Mucosa of descending colon (tissue), 3 donors: ENCODE data around the gene ISY1. TPM values are rescaled to one million over a fixed set of nuclear protein-coding genes. Genes with fewer than 3 reads are reported as not detected.

Experiments used
- ATAC-seq: fragments of 200-7000 bp; cut with Tn5 transposase; one replicate; pipeline ENCODE4 v1.9.1; 2020; ENCODE audit warnings: mild to moderate bottlenecking, moderate library complexity
- DNase-seq, 3 donors: peaks; one replicate each; pipeline ENCODE4 v3.0.0-alpha.2; 2020
- H3K36me3 ChIP-seq: fragments of 200-600 bp; one replicate; pipeline ENCODE4 v1.8.0; 2021; ENCODE audit warnings: low read depth, mild to moderate bottlenecking
- H3K4me1 ChIP-seq: fragments of 200-600 bp; one replicate; pipeline ENCODE4 v1.8.0; 2021; ENCODE audit warnings: low read depth, mild to moderate bottlenecking
- H3K4me3 ChIP-seq: fragments of 200-600 bp; one replicate; pipeline ENCODE4 v1.8.0; 2021; ENCODE audit warnings: mild to moderate bottlenecking
- H3K9me3 ChIP-seq: fragments of 200-600 bp; one replicate; pipeline ENCODE4 v1.8.0; 2021; ENCODE audit warnings: mild to moderate bottlenecking
- intact Hi-C, 2 donors: fragments of 100-400 bp; cut with DNase I in 1 of 2; cut with micrococcal nuclease in 1 of 2; formaldehyde crosslinking; loops; one replicate each; pipeline versions ENCODE4 v1.11.0 to v1.11.1; 2022; cut with DNase I, micrococcal nuclease
- total RNA-seq, 3 donors: library from RNA; stranded (reverse); fragmentation: NEBNext Ultra II Directional in 2 of 3; extraction: Animal tissue kit (Norgen Biotek cat#: 25700) in 2 of 3; gene quantifications; one replicate each; pipeline versions ENCODE4 v1.2.1 to v1.2.4, GENCODE V29; 2021 to 2023
- TF ChIP-seq, protein P1 (sequence below): fragments of 200-600 bp; IDR thresholded peaks from one replicate; pipeline ENCODE4 v1.8.0; 2022; ENCODE audit warnings: antibody characterized with exemption, mild to moderate bottlenecking
- donor health status: DM: no; HTN: no; CAD: no; lungs with moderate emphysema.
- donor health status: DM: no; HTN: no; CAD: no.
- donor health status: DM: no; HTN: yes; CAD: no.

The ISY1 gene
- total RNA-seq, 3 donors from 2014 or later, result 24.2 to 37.5 (median 28.9) TPM

GRCh38 chr3:129123314-129124060 lies 37.4 kb downstream of the ISY1 start:
- peak in 2 of 3 donors; percentile 31 to 50 for DNase-seq

DNA sequence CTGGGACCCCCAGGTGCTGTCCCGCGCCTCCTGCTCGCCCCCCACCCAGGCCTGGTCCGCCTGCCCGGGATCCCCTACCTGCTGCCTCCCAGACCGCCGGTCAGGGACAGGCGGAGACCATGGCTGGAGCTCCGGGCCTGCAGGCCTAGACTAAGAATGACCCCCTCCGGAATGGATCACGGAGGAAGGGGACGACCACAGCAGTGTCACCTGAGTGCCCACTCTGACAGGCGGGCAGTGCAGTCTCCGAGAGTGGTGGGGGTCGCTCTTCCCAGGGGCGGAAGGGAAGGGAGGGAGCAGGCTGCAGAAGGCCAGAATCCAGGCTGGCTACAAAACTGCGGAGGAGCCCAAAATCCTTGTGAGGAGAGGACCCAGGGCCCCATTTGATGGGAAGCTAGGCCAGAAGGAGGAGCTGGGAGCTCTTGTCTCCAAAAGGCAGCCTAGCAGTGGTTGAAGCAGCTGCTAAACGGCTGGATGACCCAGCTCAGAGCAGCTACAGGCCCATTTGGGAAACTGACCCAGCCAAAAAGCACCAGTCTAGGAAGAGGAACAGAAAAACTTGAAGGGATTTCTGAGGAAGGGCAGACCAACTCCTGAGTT lies 38.4 kb downstream of the ISY1 start:
- DNase-seq (peak in 1 of 3 donors; percentile 31), ATAC-seq (no peak)
- TF ChIP-seq, protein P1, sequence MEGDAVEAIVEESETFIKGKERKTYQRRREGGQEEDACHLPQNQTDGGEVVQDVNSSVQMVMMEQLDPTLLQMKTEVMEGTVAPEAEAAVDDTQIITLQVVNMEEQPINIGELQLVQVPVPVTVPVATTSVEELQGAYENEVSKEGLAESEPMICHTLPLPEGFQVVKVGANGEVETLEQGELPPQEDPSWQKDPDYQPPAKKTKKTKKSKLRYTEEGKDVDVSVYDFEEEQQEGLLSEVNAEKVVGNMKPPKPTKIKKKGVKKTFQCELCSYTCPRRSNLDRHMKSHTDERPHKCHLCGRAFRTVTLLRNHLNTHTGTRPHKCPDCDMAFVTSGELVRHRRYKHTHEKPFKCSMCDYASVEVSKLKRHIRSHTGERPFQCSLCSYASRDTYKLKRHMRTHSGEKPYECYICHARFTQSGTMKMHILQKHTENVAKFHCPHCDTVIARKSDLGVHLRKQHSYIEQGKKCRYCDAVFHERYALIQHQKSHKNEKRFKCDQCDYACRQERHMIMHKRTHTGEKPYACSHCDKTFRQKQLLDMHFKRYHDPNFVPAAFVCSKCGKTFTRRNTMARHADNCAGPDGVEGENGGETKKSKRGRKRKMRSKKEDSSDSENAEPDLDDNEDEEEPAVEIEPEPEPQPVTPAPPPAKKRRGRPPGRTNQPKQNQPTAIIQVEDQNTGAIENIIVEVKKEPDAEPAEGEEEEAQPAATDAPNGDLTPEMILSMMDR, result no peak
- Histone ChIP-seq H3K9me3 (no peaks in the 10 kb centered on the region), H3K36me3 (no peaks in the 10 kb centered on the region), H3K4me3 (no peak overlapping the region), H3K4me1 (peaks cover 30% of the 10 kb centered on the region)
- intact Hi-C loops, result no loop called here

More at GRCh38 chr3:129123314-129124060, 37.4 kb downstream of the ISY1 start:
- TF ChIP-seq, protein P1, result no peak
- peaks cover 27% of the 10 kb centered on the region for H3K4me1 ChIP-seq
- H3K9me3 ChIP-seq, result no peaks in the 10 kb centered on the region
- no peaks in the 10 kb centered on the region for H3K36me3 ChIP-seq
- intact Hi-C loops, result no loop called here
- no peak for ATAC-seq
- no peak overlapping the region for H3K4me3 ChIP-seq

- peak within 1 kb of the TSS; percentile 68 for H3K4me3 ChIP-seq
- ATAC-seq (peak; percentile 75), DNase-seq (peak; percentile 94 to 96 (median 94))
- TF ChIP-seq, protein P1, result no peak
- H3K4me1 ChIP-seq, result peaks cover 36% of the 10 kb centered on the region
- intact Hi-C loops, result no loop called here
- H3K9me3 ChIP-seq, result no peaks in the 10 kb centered on the region
- H3K36me3 ChIP-seq, result no peaks in the 10 kb centered on the region
Measured at GRCh38 chr3:129121792-129122411, 39.0 kb downstream of the ISY1 start, which contains the start of gene RAB43. RAB43 (minus strand) TSS chr3:129121804; CDS start chr3:129121489, 315 bp downstream.

DNA sequence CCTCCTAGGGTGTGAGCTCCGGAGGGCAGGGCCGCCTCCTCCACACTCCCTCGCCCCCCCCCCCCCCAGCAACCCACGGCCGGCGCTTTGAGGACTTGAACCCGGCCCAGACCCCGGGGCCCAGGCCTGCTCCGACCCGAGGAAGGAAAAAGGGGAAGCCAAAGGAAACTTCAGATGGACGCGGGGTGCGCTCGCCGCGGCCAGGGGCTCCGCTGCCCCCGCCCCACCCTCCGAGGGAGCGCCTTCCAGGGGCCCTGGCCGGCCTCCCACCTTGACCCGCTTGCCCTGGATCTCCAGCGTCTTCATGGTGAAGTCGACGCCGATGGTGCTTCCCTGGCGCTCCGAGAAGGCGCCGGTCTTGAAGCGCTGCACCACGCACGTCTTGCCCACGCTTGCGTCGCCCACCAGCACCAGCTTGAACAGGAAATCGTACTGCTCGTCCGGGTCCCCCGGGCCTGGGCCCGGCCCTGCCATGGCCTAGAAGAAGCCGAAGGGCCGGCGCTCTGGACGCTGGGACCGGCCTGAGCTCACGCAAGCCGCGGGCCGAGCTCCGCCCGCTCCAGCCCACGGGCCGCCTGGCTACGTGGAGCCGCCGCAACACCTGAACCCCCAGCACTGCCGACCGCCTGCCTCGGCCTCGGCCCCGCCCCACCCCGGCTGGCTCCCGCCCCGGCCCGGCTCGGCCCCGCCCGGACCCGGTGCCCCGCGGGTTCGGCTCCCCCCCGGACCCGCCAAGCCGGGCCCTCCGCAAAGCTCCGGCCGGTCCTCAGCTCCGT lies 39.7 kb downstream of the ISY1 start:
- DNase-seq (no peak), ATAC-seq (peak; percentile 1)
- Histone ChIP-seq H3K9me3 (no peaks in the 10 kb centered on the region), H3K36me3 (no peaks in the 10 kb centered on the region), H3K4me3 (peak overlapping the region; percentile 68), H3K4me1 (peaks cover 43% of the 10 kb centered on the region)
- TF ChIP-seq, protein P1, result no peak
- intact Hi-C loops, result no loop called here
